Epidermal melanocyte (primary cell): ENCODE results near the gene PLAGL2.
"Not testable (repeated sequence)": the region's sequence is repeated elsewhere in the genome, so short reads cannot be mapped to it uniquely, and the experiment has no call there.

Source experiments
- DNase-seq: peaks from one replicate; pipeline ENCODE4 v3.0.0; 2011; ENCODE audit warnings: low spot score; ENCODE audit not compliant: insufficient read length

The PLAGL2 gene

GRCh38 chr20:32184961-32185603 is 22.5 kb downstream of the PLAGL2 start:
- DNase-seq: no peak

- DNase-seq: no peak
Measured at GRCh38 chr20:32183947-32184635, 23.5 kb downstream of the PLAGL2 start.

GRCh38 chr20:32181606-32182005 is 25.9 kb downstream of the PLAGL2 start:
- DNase-seq: no peak

- DNase-seq: no peak
Measured at GRCh38 chr20:32179934-32180333, 27.6 kb downstream of the PLAGL2 start.

GRCh38 chr20:32179515-32179914 is 28.0 kb downstream of the PLAGL2 start:
- DNase-seq: no peak

- not testable (repeated sequence) for DNase-seq
Measured at GRCh38 chr20:32177696-32178095, 29.8 kb downstream of the PLAGL2 start.

- DNase-seq: no peak
Measured at GRCh38 chr20:32168184-32168910, 39.2 kb downstream of the PLAGL2 start.

- no peak for DNase-seq
Measured at GRCh38 chr20:32167552-32167951, 40.0 kb downstream of the PLAGL2 start.

- DNase-seq: no peak
Measured at GRCh38 chr20:32165836-32166545, 41.6 kb downstream of the PLAGL2 start.

GRCh38 chr20:32164984-32165735 is 42.4 kb downstream of the PLAGL2 start:
- DNase-seq: no peak

GRCh38 chr20:32163951-32164350 is 43.6 kb downstream of the PLAGL2 start:
- DNase-seq: no peak

GRCh38 chr20:32162351-32162750 is 45.2 kb downstream of the PLAGL2 start:
- DNase-seq: no peak

- no peak for DNase-seq
Measured at GRCh38 chr20:32160341-32160740, 47.2 kb downstream of the PLAGL2 start.

- no peak for DNase-seq
Measured at GRCh38 chr20:32159766-32160221, 47.7 kb downstream of the PLAGL2 start.

- no peak for DNase-seq
Measured at GRCh38 chr20:32158943-32159660, 48.4 kb downstream of the PLAGL2 start.

GRCh38 chr20:32158351-32158750 is 49.2 kb downstream of the PLAGL2 start:
- DNase-seq: no peak

- DNase-seq: no peak
Measured at GRCh38 chr20:32157611-32158010, 49.9 kb downstream of the PLAGL2 start.

GRCh38 chr20:32155017-32155981 is 52.2 kb downstream of the PLAGL2 start:
- no peak for DNase-seq

- DNase-seq: no peak
Measured at GRCh38 chr20:32153771-32154170, 53.8 kb downstream of the PLAGL2 start.
